HG02571 (cell line): ENCODE results near the gene ACSL3.

Source experiments
- ATAC-seq: cut with Tn5 transposase; IDR thresholded peaks from one replicate; pipeline ENCODE4 v1.9.1; 2021; ENCODE audit warnings: mild to moderate bottlenecking, moderate library complexity; ENCODE audit not compliant: unreplicated experiment

ACSL3 gene

GRCh38 chr2:222878877-222879603 is 18.2 kb downstream of the ACSL3 start:
- ATAC-seq: no peak

- ATAC-seq: no peak
Observed at GRCh38 chr2:222879604-222879933, 18.7 kb downstream of the ACSL3 start.

GRCh38 chr2:222882484-222882928 is 21.7 kb downstream of the ACSL3 start:
- ATAC-seq: no peak

- ATAC-seq: no peak
Observed at GRCh38 chr2:222883420-222883819, 22.6 kb downstream of the ACSL3 start.

GRCh38 chr2:222884114-222884771 is 23.4 kb downstream of the ACSL3 start:
- no peak for ATAC-seq

GRCh38 chr2:222884805-222885424 is 24.1 kb downstream of the ACSL3 start:
- ATAC-seq: no peak

GRCh38 chr2:222887124-222887523 is 26.3 kb downstream of the ACSL3 start:
- no peak for ATAC-seq

- no peak for ATAC-seq
Observed at GRCh38 chr2:222888716-222889115, 27.9 kb downstream of the ACSL3 start.

- ATAC-seq: no peak
Observed at GRCh38 chr2:222891890-222892289, 31.1 kb downstream of the ACSL3 start.

GRCh38 chr2:222892321-222892720 is 31.5 kb downstream of the ACSL3 start:
- no peak for ATAC-seq

GRCh38 chr2:222892761-222893160 is 31.9 kb downstream of the ACSL3 start:
- ATAC-seq: no peak

- ATAC-seq: no peak
Observed at GRCh38 chr2:222893716-222894115, 32.9 kb downstream of the ACSL3 start.

GRCh38 chr2:222895144-222895543 is 34.3 kb downstream of the ACSL3 start:
- no peak for ATAC-seq

GRCh38 chr2:222897898-222898297 is 37.1 kb downstream of the ACSL3 start:
- ATAC-seq: no peak

GRCh38 chr2:222899413-222900181 is 38.8 kb downstream of the ACSL3 start:
- ATAC-seq: no peak

GRCh38 chr2:222900354-222900753 is 39.5 kb downstream of the ACSL3 start:
- ATAC-seq: no peak

GRCh38 chr2:222902660-222903059 is 41.8 kb downstream of the ACSL3 start:
- no peak for ATAC-seq

GRCh38 chr2:222903234-222904220 is 42.7 kb downstream of the ACSL3 start:
- peak; percentile 77 for ATAC-seq

- ATAC-seq: no peak
Observed at GRCh38 chr2:222904557-222905258, 43.9 kb downstream of the ACSL3 start.

GRCh38 chr2:222907048-222907447 is 46.2 kb downstream of the ACSL3 start:
- ATAC-seq: no peak
